Measurements from ENCODE around the gene REL. TPM values are rescaled to one million over a fixed set of nuclear protein-coding genes. Genes with fewer than 3 reads are reported as not detected.

REL gene
- total RNA-seq, 2 donors from 2014 or later: 10.2 to 30.0 TPM

- no peak overlapping the region for H3K27ac ChIP-seq
- no peaks in the 10 kb centered on the region for H3K27me3 ChIP-seq (replicated peaks; ENCODE audit: insufficient read depth)
- no peaks in the 10 kb centered on the region for H3K36me3 ChIP-seq
- no peaks in the 10 kb centered on the region for H3K9me3 ChIP-seq
- WGBS: 77% methylated on average over 1 of the region's 1 CpG
- H3K4me3 ChIP-seq: no peak overlapping the region
- intact Hi-C loops (cut with DNase I): no loop called here
- no peaks in the 10 kb centered on the region for H3K4me1 ChIP-seq (replicated peaks)
- TF ChIP-seq CTCF (IDR thresholded peaks at IDR 0.05): no peak
- TF ChIP-seq POLR2A (IDR thresholded peaks at IDR 0.05): no peak
- TF ChIP-seq POLR2AphosphoS5 (IDR thresholded peaks at IDR 0.05): no peak
- no peak for DNase-seq (ENCODE audit: low spot score)
Measured at GRCh38 chr2:60837123-60837522, 44.3 kb upstream of the REL start.

GRCh38 chr2:60838481-60838880, 42.9 kb upstream of the REL start:
- intact Hi-C loops (cut with DNase I): no loop called here
- 52% methylated on average over 3 of the region's 3 CpGs for WGBS

GRCh38 chr2:60839126-60839813, 42.1 kb upstream of the REL start:
- H3K9me3 ChIP-seq: no peaks in the 10 kb centered on the region
- no peaks in the 10 kb centered on the region for H3K36me3 ChIP-seq
- no peak overlapping the region for H3K4me3 ChIP-seq
- intact Hi-C loops (cut with DNase I): no loop called here
- no peaks in the 10 kb centered on the region for H3K27me3 ChIP-seq (replicated peaks; ENCODE audit: insufficient read depth)
- DNase-seq (ENCODE audit: low spot score): no peak
- TF ChIP-seq CTCF (IDR thresholded peaks at IDR 0.05): no peak
- no peak for TF ChIP-seq POLR2A (IDR thresholded peaks at IDR 0.05)
- no peak for TF ChIP-seq POLR2AphosphoS5 (IDR thresholded peaks at IDR 0.05)
- 87% methylated on average over 9 of the region's 9 CpGs for WGBS
- no peak overlapping the region for H3K27ac ChIP-seq
- no peaks in the 10 kb centered on the region for H3K4me1 ChIP-seq (replicated peaks)

More at GRCh38 chr2:60838481-60838880, 42.9 kb upstream of the REL start:
- Histone ChIP-seq H3K4me3 (no peak overlapping the region), H3K27ac (no peak overlapping the region), H3K9me3 (no peaks in the 10 kb centered on the region), H3K36me3 (no peaks in the 10 kb centered on the region), H3K4me1 (replicated peaks) (no peaks in the 10 kb centered on the region), H3K27me3 (replicated peaks; ENCODE audit: insufficient read depth) (no peaks in the 10 kb centered on the region)
- TF ChIP-seq POLR2AphosphoS5 (IDR thresholded peaks at IDR 0.05): no peak
- no peak for TF ChIP-seq CTCF (IDR thresholded peaks at IDR 0.05)
- TF ChIP-seq POLR2A (IDR thresholded peaks at IDR 0.05): no peak
- DNase-seq (ENCODE audit: low spot score): no peak

- DNase-seq (ENCODE audit: low spot score): no peak
Measured at GRCh38 chr2:60840880-60841279, 40.5 kb upstream of the REL start.

More at GRCh38 chr2:60840880-60841279, 40.5 kb upstream of the REL start:
- TF ChIP-seq POLR2A (IDR thresholded peaks at IDR 0.05) (no peak), CTCF (IDR thresholded peaks at IDR 0.05) (no peak), POLR2AphosphoS5 (IDR thresholded peaks at IDR 0.05) (no peak)
- intact Hi-C loops (cut with DNase I): no loop called here
- 50% methylated on average over 7 of the region's 7 CpGs for WGBS
- Histone ChIP-seq H3K36me3 (no peaks in the 10 kb centered on the region), H3K27ac (no peak overlapping the region), H3K4me1 (replicated peaks) (no peaks in the 10 kb centered on the region), H3K9me3 (no peaks in the 10 kb centered on the region), H3K4me3 (no peak overlapping the region), H3K27me3 (replicated peaks; ENCODE audit: insufficient read depth) (no peaks in the 10 kb centered on the region)

Measured in prostate gland (tissue), 2 donors.